ENCODE data around the gene PLA2G15.
A peak's percentile ranks its signal among the peaks of the same experiment; 100 is the strongest.

Gene PLA2G15

GRCh38 chr16:68226116-68226515 is 19.1 kb upstream of the PLA2G15 start:
- no peak for DNase-seq (ENCODE audit: extremely low spot score)
- no peak for TF ChIP-seq CTCF (IDR thresholded peaks at IDR 0.05; ENCODE audit: control extremely low read depth, extremely low read depth, low read depth, missing control alignments)
- ChIA-PET CTCF (interaction anchor here (0.9 to 2.4 kb wide), 5 partner anchors 9 to 410 kb away, joined by 3 to 12 read pairs (median 6); partner anchors contain the start of gene PSMB10), POLR2A (no interaction called here)

GRCh38 chr16:68227183-68227793 is 17.9 kb upstream of the PLA2G15 start:
- ChIA-PET POLR2A (no interaction called here), CTCF (interaction anchor here (1.3 to 2.4 kb wide), 17 partner anchors 8 to 411 kb away, joined by 3 to 12 read pairs (median 6); no protein-coding TSS in a partner anchor)
- TF ChIP-seq CTCF (IDR thresholded peaks at IDR 0.05; ENCODE audit: control extremely low read depth, extremely low read depth, low read depth, missing control alignments): no peak
- no peak for DNase-seq (ENCODE audit: extremely low spot score)

GRCh38 chr16:68227850-68228553 is 17.2 kb upstream of the PLA2G15 start:
- no peak for DNase-seq (ENCODE audit: extremely low spot score)
- CTCF ChIA-PET: interaction anchor here (0.7 to 2.2 kb wide), 36 partner anchors 9 to 412 kb away, joined by 3 to 11 read pairs (median 4); partner anchors contain the start of genes DPEP2NB and SLC7A6
- POLR2A ChIA-PET: no interaction called here
- no peak for TF ChIP-seq CTCF (IDR thresholded peaks at IDR 0.05; ENCODE audit: control extremely low read depth, extremely low read depth, low read depth, missing control alignments)

GRCh38 chr16:68228652-68229051 is 16.5 kb upstream of the PLA2G15 start:
- CTCF ChIA-PET: interaction anchor here (0.7 to 2.2 kb wide), 32 partner anchors 8 to 413 kb away, joined by 3 to 11 read pairs (median 4); partner anchors contain the start of gene DPEP2NB
- DNase-seq (ENCODE audit: extremely low spot score): no peak
- POLR2A ChIA-PET: no interaction called here
- TF ChIP-seq CTCF (IDR thresholded peaks at IDR 0.05; ENCODE audit: control extremely low read depth, extremely low read depth, low read depth, missing control alignments): no peak

GRCh38 chr16:68229431-68230175 is 15.6 kb upstream of the PLA2G15 start:
- ChIA-PET POLR2A (interaction anchor here (0.6 kb wide), 1 partner anchor 189 kb away, joined by 6 read pairs; no protein-coding TSS in a partner anchor), CTCF (interaction anchor here (0.7 to 2.2 kb wide), 32 partner anchors 9 to 453 kb away, joined by 3 to 16 read pairs (median 4); partner anchors contain the start of genes EDC4, NRN1L, PLA2G15 and SLC7A6)
- TF ChIP-seq CTCF (IDR thresholded peaks at IDR 0.05; ENCODE audit: control extremely low read depth, extremely low read depth, low read depth, missing control alignments): peak; percentile 75
- DNase-seq (ENCODE audit: extremely low spot score): peak; percentile 58

- no peak for TF ChIP-seq CTCF (IDR thresholded peaks at IDR 0.05; ENCODE audit: control extremely low read depth, extremely low read depth, low read depth, missing control alignments)
- ChIA-PET POLR2A (interaction anchor here (0.6 kb wide), 1 partner anchor 190 kb away, joined by 6 read pairs; no protein-coding TSS in a partner anchor), CTCF (interaction anchor here (0.7 to 2.2 kb wide), 32 partner anchors 9 to 454 kb away, joined by 3 to 16 read pairs (median 4); partner anchors contain the start of genes EDC4, NRN1L, PLA2G15 and SLC7A6)
- DNase-seq (ENCODE audit: extremely low spot score): no peak
These were observed 15.0 kb upstream of the PLA2G15 start for GRCh38 chr16:68230176-68230571.

Measured in GM10248 (cell line).